NB4 (cell line): Measurements from ENCODE around the gene RGS7BP.

Experiments
- DNase-seq: peaks from one replicate; pipeline ENCODE4 v3.0.0; 2010; ENCODE audit warnings: low read depth
- H3K4me3 ChIP-seq: one replicate; pipeline ENCODE4 v1.5.1; 2011; ENCODE audit warnings: mild to moderate bottlenecking, low read depth, low read length, moderate library complexity
- MYC ChIP-seq: IDR thresholded peaks from 2 replicates; pipeline ENCODE4 v1.6.1; 2011; ENCODE audit warnings: low read depth, low read length
- POLR2A ChIP-seq: IDR thresholded peaks from 2 replicates; pipeline ENCODE4 v1.6.1; 2011; ENCODE audit warnings: mild to moderate bottlenecking; ENCODE audit not compliant: insufficient read length; ENCODE audit errors: extremely low read depth
- TF ChIP-seq, protein P1 (sequence below): IDR thresholded peaks from 2 replicates; pipeline ENCODE4 v1.6.1; 2011; ENCODE audit warnings: low read depth, low read length
- TF ChIP-seq, protein P2 (sequence below): IDR thresholded peaks from one replicate; pipeline ENCODE4 v1.5.1; 2012; ENCODE audit warnings: low read depth, low read length

The RGS7BP gene

GRCh38 chr5:64576250-64576649 lies 70.4 kb downstream of the RGS7BP start:
- no peak for DNase-seq
- TF ChIP-seq POLR2A (no peak), MYC (no peak)
- TF ChIP-seq, protein P1, sequence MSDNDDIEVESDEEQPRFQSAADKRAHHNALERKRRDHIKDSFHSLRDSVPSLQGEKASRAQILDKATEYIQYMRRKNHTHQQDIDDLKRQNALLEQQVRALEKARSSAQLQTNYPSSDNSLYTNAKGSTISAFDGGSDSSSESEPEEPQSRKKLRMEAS = no peak
- TF ChIP-seq, protein P2, sequence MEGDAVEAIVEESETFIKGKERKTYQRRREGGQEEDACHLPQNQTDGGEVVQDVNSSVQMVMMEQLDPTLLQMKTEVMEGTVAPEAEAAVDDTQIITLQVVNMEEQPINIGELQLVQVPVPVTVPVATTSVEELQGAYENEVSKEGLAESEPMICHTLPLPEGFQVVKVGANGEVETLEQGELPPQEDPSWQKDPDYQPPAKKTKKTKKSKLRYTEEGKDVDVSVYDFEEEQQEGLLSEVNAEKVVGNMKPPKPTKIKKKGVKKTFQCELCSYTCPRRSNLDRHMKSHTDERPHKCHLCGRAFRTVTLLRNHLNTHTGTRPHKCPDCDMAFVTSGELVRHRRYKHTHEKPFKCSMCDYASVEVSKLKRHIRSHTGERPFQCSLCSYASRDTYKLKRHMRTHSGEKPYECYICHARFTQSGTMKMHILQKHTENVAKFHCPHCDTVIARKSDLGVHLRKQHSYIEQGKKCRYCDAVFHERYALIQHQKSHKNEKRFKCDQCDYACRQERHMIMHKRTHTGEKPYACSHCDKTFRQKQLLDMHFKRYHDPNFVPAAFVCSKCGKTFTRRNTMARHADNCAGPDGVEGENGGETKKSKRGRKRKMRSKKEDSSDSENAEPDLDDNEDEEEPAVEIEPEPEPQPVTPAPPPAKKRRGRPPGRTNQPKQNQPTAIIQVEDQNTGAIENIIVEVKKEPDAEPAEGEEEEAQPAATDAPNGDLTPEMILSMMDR = no peak
- no peak overlapping the region for H3K4me3 ChIP-seq

- TF ChIP-seq MYC = no peak
- TF ChIP-seq, protein P2 = no peak
- no peak for TF ChIP-seq POLR2A
- TF ChIP-seq, protein P1 = no peak
- H3K4me3 ChIP-seq = no peak overlapping the region
- DNase-seq = no peak
These were observed 79.8 kb downstream of the RGS7BP start for GRCh38 chr5:64585646-64586045.

DNA sequence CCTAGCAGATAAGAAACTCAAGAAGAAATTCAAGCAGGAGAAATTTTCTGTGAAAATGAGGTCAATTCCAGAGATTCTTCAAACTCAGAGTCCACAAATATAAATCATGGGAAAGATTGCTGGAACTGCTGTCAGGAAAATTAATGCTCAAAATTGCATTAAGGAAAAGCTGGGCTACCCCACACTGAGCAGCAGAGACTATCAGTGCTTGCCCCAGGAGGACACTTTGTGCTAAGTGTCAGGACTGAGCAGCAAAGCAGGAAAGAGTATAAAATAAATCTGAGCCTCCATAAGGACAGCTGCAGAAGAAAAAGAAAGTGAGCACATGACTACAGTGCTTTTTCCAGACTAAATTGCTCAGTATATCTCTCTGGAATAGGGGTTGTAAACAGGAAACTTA lies 81.6 kb downstream of the RGS7BP start:
- TF ChIP-seq MYC (no peak), POLR2A (no peak)
- TF ChIP-seq, protein P2 = no peak
- TF ChIP-seq, protein P1 = no peak
- H3K4me3 ChIP-seq = no peak overlapping the region
- no peak for DNase-seq

DNA sequence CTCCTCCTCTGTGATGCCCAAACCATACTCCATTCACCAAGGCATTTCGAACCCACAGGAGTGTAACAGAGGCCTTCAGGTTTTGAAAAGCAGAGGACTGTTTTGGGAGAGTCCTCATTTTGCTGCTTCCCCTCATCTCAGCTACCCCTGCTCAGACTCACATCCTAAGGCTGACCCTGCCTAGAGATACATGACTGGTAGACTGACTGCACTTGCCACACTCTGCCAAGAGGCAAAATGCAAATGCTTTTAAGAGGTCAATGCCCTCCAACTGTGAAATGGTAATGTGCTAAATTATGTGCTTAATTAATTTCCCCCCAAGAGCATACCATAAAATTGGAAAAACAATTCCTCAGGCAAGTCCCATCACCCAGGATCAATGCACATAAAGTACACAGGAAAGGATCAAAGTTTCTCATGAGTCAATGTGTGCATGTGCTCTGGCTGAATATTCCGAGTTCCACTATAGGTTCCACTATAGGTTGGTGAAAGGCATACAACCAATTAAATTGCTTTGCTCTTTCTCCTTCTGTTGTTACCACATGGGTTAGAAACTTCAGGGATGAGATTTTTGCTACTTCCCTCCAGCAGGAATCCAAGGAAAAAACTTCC lies 87.0 kb downstream of the RGS7BP start:
- DNase-seq = no peak
- no peak overlapping the region for H3K4me3 ChIP-seq
- no peak for TF ChIP-seq POLR2A
- TF ChIP-seq, protein P1 = no peak
- TF ChIP-seq MYC = no peak
- TF ChIP-seq, protein P2 = no peak

DNA sequence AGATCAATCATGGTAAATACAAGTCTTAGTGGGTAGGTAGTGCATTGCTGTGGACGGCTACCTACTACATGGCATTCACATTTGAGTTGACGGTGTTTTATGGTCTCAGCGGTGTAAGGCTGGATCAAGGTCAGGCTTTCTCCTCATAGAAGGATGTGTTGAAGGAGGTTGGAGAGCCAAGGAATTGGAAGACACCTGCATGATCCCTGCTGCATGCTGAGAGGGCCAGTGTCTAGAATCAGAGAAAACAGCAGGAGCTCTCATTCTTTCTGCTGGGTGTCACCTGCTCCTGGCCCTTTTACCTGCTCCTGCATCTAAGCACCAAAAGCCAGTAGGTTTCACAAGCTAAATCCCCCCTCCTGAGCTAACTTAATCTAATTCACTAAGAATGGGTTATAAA lies 88.2 kb downstream of the RGS7BP start:
- TF ChIP-seq POLR2A (no peak), MYC (no peak)
- TF ChIP-seq, protein P1 = no peak
- TF ChIP-seq, protein P2 = no peak

More for the DNA sequence above, 88.2 kb downstream of the RGS7BP start:
- no peak for DNase-seq
- H3K4me3 ChIP-seq = no peak overlapping the region
